NCI-H526 (cell line): ENCODE results near the gene GZMB.
"Not testable (repeated sequence)": the region's sequence is repeated elsewhere in the genome, so short reads cannot be mapped to it uniquely, and the experiment has no call there.

ENCODE experiments used
- DNase-seq, 2 experiments: peaks; one replicate each; lab custom pipeline; 2025; lab: John Stamatoyannopoulos, UW

GZMB gene, protein sequence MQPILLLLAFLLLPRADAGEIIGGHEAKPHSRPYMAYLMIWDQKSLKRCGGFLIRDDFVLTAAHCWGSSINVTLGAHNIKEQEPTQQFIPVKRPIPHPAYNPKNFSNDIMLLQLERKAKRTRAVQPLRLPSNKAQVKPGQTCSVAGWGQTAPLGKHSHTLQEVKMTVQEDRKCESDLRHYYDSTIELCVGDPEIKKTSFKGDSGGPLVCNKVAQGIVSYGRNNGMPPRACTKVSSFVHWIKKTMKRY

DNA sequence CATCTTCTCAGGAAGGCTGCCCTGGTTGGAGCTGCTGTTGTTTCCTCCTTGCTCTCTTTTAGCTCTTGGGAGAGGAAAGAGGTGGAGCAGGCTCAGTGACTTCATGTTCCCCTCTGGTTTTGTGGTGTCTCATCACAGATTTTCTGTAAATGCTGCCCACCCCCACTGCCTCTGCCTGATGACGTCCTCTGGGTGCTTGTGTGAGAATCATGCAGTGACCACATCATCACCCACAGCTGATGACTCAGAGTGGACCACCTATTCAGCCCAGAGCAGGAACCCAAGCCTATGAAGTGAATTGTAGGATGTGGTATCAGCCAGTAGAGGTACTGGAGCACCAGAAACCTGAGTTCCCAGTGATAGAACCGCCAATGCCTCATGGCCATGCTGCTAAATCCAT is at the start of gene GZMB:
TSS of gene GZMB (minus strand) at position 33 of the 400 bp plus-strand sequence. CDS start at position 3, 30 bp downstream.
- DNase-seq, result no peak

DNA sequence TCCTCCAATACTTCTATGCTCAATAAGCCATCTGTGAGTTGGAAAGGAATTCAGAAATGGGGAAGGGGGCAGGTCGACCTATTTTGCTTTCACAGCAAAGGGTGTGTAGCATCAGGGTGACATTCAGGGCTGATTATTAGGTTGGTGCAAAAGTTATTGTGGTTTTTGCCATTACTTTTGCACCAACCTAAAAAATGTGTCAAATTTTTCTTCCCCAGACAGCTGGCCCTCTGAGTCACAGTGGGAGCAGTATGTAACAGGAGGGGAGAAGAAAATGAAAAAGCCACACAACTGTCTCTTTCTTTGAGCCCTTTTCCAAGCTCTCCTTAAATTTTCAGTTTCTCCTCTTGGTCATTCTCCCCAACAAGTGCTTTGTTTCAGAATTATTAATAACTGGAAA is 47.1 kb upstream of the GZMB start:
- DNase-seq, result no peak

DNA sequence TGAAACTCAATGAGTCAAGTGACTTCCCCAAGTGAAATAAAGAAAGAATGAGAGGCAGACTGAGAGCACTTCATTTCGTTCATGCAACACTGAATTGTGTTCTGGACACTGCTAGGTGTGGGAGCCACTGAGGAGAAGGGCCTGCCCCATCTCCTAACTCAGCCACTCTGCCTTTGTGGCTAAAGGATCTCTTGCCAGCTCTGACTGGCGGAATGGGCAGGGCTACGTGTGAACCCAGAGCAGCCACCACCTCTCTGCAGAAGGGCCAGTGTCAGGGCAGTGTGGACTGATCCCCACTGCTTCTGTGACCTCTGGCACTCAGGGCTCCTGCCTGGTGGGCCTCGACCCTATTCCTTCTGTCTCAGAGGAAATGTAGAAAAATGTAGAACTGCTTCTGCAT is 46.5 kb upstream of the GZMB start:
- no peak for DNase-seq

DNA sequence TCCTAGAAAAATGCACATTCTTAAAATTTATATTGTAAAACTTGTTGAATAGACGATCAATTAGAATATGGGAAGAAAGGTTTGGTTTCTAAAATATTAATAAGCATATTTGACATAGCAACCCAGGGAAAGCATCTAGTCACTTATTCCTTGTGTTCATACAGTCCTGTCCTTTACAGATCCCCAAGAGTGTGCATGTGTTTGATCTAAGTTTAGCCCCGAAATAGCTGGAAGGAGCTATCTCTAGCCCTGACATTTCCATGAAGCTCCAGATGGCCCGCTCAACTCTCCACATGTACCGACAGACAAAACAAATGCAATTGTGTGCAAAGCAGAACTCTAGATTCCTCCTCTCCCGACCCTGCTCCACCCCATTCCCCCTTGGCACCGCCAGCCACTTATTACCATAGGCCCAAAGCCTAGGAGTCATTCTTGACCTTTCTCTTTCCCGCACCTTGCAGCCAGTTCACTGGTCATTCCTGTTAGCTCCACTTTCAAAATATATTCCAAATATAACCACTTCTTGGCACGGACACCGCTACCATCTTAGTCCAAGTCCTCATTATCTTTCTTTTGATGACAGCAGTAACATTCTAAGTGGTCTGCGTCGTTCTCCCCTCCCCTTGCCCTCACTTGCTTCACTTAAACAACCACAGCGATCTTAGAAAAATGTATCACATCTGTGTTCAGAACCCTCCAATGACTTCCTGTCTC is 45.4 kb upstream of the GZMB start:
- no peak for DNase-seq

DNA sequence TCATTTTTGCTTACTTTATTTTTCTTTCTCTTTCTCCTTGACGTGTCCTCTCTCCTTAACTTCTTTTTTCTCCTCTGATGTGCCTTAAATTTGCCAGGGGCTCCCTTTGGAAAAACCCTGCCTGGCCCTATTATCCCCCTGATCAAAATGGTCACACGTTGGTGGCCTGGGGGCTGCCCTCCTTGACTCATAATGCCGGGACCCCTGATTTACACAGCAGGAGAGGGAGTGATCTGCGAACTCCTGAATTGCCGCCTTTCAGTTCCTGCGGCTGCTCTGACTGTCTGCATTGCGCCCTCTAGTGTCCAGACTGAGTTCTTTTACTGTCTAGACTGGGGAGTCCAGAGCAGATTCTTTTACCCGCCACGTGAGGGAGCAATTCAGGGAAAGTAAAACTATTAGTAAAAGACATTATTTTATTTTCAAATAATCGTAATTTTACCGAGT is 44.8 kb upstream of the GZMB start:
- DNase-seq, result peak; percentile 70 to 86

DNA sequence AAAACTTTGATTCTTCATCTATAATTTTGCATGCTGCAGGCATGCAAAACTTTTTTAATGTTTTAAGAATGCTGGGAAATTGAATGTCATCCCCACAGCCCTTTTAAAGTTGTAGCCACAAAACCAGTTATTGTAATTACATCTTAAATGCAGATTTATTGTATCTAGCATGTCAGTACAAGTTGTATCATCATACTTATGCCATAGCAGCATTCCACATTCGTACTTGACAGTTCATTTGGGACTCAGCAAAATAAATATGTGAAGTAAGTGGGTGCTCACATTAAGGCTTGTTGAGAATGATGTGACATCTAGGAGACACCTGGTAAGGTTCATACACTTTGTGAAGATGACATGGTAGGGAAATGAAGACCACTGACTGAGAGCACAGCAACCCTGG is 44.0 kb upstream of the GZMB start:
- DNase-seq, result no peak

DNA sequence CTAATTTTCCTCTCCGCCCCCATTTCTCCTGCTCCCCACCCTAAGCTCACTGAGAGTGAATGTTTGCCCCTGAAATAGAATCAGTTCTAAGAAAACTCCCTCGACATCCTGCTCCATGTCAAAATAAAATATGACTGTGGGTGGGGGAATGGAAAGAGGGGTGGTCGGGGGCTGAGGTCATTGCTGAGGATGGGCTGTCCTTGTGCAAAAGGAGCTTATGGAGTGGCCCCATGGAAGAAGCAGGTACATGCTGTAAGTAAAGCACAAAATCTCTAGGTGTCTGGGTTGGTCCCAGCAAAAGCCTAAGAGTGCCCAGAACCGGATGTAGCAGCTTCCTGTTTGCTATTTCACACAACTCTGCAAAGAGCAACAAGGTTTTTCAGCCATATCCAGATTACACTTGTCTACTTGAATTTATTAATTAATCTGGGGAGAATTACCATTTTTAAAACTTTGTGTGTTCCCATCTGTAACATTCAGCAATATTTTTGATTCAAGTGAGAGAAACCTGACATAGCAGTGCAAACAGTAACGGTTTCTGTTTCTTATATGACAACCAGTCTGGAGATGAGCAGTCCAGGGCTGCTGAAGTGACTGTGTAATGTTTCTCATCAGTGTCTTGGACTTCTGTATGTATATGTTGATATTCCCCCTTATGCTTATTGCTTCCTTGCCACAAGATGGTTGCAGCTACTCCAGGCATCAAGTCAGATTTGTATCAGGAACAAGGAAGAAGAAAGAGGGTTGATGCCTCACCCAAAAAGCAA is 40.4 kb upstream of the GZMB start:
- no peak for DNase-seq

DNA sequence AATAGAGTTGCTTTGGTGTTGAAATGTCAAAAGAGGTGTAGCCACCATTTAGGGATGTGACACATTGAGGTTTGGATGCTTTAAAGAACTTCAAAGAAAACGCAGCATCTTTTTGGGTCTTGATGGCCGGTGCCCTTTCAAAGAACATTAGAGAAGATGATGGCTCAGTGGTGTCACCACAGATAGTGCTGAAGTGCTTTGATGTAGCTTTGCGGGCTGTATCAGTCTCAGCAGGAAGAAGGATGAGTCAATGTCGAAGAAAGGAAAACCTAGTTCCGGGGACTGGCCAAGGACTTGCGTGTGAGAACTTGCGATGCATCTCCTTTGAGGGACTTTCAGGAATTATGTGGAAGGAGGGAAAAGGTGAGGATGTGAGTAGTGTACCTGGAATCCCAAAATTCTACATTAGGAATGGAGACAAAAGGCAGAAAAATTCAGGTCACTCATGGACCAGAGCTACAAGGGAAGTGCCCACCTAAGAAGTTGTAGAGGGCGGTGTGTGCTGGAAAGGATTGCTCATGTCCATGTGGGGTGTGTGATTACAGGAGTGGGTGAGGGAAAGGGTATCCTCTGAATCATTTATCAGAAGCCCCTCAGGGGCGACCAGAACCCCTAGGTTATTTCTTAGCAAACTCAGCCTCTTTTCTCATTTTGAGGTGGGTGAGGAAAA is 39.7 kb upstream of the GZMB start:
- DNase-seq, result no peak

DNA sequence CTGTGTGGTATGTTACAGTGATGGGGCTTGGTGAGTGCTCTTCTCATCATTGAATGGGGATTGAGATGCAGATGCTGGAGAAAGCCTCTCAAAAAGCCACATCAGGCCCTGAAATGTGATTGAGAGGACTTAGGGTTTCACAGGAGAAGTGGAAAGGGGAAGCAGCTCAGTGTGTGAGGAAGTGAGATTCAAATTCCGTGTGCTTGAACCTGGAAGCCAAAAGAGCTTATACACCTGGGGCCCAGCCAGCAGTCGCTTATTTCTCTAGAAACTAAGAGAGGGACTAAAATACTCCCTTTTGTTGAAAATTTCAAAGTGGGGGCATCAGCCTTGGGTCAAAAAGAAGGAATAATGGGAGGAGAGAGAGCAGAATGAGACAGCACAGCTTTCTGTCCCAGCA is 39.1 kb upstream of the GZMB start:
- DNase-seq, result no peak

DNA sequence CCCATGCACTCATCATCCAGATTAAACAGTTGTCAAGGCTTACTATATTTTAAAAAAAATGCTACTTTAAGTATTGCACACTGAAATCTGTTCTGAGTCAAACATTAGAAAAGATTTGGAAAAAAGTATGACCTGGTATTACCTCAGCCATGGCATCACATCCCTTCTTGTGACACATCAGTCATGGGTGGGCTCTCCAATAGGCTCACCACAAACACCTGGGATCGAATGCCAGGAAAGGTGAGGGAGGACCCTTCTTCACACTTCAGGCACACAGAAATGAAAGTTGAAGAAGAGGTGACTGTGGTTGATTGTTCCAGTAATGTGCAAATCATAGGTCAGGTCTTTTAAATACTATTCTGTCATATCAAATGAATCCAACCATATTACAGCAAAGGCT is 36.6 kb upstream of the GZMB start:
- no peak for DNase-seq

DNA sequence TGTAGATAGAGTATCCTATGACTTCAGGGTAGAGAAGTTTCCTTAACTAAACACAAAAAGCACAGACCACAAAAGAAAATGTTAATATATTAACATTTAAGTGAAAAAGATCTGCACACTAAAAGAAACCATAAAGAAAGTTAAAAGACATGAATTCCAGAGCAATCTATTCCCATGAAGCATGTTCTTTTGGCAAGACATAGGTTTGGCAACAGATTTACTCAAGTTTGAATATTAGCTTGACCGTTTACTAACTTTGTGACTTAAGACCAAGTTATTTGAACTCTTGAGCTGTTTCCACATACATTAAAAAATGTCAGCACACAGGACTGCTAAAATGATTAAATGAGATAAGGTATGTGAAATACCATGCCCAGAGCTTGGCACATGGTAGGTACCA is 35.7 kb upstream of the GZMB start:
- DNase-seq, result no peak

DNA sequence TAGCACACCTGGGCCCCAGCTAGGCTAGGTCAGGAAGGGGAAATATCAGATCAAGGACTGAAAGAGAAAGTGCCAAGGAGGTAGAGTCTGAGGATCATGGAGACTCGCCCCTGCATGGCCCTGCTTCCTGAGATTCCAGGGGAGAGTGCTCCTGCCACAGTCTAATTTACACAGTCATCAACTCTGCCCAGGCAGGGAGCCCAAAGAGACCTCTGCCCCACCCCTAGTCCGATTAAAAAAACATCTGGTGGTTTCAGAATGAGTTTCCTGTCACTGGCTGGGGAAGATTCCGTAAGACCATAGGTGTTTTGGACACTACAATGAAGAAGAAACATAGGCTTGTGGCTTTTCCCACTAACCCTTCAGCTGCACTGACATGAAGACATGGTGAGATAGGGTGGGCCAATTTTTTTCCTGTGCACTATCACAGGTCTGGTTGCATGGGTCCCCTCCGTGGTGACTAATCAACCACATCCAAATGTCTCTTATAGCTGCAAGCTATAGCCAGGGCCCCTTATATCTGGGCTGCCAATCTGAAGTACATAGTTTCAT is 31.5 kb upstream of the GZMB start:
- no peak for DNase-seq

DNA sequence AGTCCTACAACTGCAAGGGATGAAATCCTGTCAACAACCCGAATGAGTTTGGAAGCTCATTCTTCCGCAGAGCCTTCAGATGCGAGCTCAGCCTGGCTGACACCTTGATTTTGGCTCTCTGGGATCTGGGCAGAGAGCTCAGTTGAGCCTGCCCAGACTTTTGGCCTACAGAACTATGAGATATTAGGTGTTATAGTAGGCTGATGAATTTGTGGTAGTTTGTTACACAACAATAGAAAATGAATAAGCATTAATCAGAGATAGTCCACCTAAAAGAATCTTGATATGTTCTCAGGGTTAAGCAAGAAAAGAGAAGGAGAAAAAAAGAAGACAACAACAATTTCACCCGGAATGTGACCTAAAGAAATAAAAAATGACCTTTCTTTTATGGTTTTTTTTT is 30.4 kb upstream of the GZMB start:
- no peak for DNase-seq

DNA sequence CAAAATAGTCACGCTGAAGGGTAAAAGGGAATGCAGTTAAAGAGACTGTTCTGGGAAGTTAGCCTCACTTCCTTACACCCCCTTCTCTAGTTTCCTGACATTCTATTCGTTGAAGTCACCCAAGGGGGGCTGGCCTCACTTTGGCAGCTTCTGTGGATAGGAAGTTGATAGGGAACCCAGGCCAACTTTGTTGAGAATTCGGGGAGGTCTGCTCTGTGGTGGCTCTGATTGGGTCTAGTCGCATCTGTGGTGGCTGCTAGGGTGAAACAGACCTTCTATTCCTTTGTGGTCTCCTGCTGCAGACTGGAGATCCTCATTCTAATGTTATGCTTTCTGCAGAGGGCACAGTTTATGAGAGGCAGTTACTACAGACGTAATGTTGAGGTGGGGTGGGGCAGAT is 28.8 kb upstream of the GZMB start:
- DNase-seq, result no peak

DNA sequence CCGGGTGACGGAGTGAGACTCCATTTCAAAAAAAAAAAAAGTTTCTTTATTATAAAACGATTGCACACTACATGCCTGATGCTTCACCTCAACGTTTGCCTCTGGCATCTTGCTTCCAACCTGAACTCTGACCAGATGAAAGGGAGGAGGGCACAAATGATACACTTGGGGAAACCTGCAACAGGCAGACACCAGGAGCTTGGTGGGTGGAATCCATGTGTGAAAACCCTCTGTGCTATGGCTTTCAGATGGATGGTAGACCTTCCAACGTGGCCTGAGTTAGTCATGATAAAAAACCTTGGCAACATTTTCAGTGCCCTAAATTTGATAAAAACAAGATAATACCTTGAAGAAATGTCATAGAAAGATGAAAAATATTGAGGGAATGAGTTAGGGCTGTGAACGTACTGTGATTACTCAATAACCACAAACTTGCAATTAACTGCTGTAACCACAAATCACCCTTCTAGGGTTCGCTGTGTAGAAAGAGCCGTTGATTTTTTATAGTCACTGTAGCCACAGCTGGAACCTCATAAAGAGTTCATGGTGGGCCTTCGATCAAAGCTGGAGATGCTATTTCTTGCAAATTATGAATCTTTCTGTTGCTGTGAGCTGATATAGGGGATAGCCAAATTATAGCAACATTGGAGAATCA is 26.1 kb upstream of the GZMB start:
- DNase-seq, result no peak

DNA sequence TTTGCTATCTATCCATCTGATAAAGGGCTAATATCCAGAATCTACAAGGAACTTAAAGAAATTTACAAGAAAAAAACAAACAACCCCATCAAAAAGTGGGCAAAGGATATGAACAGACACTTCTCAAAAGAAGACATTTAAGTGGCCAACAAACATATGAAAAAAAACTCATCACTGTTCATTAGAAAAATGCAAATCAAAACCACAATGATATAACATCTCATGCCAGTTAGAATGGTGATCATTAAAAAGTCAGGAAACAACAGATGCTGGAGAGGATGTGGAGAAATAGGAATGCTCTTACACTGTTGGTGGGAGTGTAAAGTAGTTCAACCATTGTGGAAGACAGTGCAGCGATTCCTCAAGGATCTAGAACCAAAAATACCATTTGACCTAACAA is 14.4 kb upstream of the GZMB start:
- DNase-seq, result not testable (repeated sequence)

DNA sequence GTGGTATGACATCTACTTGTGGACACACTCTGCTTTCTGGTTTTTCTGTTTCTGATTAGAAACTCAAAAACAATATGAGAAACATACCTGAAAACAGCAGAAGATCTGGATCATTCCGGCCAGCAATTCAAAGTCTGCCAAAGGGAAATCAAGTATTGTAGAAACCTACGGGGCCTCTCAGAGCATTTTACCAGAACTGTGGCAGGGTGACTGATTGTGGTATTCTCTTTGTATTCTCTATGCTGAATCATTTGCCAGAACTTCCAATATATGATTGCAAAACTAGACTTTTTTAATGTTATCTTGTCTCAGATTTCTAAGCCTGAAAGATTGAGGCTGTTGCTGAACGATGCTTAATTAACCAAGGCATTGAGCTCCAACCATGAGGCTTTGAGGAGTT is 5.9 kb upstream of the GZMB start:
- no peak for DNase-seq

DNA sequence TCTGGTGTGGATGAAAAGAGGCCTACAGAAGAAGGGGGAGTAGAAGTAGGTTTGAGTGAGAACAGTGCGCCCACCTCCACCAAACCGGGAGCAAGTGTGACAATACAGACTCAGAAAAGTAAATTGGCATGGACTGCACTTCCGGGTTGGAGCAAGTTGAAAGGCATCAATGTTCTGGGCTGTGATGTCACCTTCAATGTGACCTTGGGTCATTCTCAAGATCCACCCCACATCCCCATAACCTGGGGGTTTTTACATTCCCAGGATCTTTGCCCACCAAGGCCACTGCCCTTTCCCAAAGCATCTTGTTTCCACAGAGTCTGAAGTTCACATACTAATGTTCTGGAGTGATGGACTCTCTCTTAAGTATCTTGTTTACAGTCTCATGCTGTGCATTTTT is 5.3 kb upstream of the GZMB start:
- no peak for DNase-seq

DNA sequence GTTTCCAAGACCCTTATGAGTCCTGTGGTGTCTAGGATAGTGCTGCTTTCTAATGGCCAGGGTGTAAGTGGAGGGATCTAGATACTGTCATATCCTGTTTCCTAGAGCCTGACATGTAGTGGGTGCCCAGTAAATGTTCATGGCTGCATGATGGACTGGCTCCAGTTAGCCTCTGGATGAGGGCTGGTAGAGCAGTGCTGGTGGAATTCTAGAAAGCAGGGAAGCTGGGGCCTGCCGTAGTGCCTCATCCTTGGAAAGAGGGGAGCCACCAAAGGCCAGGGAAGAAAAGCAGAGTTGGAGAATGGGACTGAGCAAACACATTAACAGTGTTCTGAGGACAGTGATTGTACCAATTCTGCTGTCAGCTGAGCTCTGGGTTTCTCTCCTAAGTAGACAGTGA is 637 bp downstream of the GZMB start:
- DNase-seq, result no peak

DNA sequence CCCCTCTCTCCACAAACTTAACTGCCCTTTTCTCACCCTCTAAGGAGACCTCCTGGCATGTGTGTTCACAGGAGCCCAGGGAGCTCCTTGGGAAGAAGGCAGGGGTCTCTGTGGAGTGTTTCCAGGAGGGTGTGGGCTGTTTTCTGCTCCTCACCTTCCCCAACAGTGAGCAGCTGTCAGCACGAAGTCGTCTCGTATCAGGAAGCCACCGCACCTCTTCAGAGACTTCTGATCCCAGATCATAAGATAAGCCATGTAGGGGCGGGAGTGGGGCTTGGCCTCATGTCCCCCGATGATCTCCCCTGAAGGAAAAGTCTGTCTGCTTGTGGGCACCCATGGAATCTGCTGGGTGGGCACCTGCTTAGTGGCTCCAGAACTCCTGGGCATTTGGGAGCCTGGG is 1.2 kb downstream of the GZMB start:
- no peak for DNase-seq

DNA sequence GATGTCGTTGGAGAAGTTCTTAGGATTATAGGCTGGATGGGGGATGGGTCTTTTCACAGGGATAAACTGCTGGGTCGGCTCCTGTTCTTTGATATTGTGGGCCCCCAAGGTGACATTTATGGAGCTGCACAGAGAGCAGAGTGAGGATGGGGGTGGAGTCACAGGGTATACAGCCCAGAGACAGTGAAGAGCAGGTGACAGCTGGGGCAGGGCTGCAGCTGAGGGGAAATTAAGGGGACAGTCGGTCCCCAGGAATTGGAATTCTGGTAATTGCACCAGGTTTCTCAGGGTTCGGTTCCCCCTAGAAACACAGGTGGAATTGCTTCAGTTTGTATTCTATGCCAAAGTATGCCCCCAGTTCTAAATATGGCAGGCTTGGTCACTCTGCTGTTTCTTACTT is 1.7 kb downstream of the GZMB start:
- DNase-seq, result no peak
